ENCODE measurements around the gene LCN10. TPM values are rescaled to one million over a fixed set of nuclear protein-coding genes. Genes with fewer than 3 reads are reported as not detected.
A peak's percentile ranks its signal among the peaks of the same experiment; 100 is the strongest.

LCN10 gene
- total and polyA plus RNA-seq, 10 of the 15 experiments (the other 5 are each of a cell fraction or from before 2014, with no cell fraction given), result 0.06 to 1.3 (median 0.21) TPM; not detected in 1

DNA sequence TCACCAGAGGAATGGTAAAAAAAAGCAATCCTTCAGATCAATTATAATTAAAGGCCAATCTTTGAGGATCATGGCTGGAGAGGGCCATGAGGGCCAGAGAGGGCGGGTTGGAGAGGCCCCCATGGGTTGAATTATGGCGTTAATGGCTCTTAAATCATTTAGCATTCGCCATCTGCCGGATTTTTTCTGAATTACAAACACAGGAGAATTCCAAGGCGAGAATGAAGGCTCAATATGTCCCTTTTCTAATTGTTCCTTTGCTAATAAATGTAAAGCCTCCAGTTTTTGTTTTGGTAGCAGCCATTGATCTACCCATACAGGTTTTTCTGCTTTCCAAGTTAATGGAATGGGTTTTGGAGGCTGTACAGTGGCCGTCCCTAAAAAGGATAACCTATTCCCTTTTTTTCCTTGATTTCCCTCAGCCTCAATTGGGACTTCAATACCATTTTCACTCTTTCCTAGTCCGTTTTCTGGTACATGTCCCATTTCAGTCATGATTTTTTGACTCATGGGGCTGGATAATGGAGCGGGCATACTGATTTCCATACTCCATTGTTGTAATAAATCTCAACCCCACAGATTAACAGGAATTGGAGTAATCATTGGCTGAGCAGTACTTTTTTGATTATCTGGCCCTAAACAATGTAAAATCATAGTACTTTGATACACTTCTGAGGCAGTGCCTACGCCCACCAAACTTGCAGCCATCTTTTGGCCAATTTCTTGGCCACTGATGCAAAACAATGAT is 41.7 kb upstream of the LCN10 start (continued):
- TF ChIP-seq SMC3 (IDR thresholded peaks at IDR 0.05; ENCODE audit: borderline replicate concordance, low read length) (peak; percentile 41; the same call in 1 of the 2 replicates), NBN (IDR thresholded peaks at IDR 0.05) (no peak)

DNA sequence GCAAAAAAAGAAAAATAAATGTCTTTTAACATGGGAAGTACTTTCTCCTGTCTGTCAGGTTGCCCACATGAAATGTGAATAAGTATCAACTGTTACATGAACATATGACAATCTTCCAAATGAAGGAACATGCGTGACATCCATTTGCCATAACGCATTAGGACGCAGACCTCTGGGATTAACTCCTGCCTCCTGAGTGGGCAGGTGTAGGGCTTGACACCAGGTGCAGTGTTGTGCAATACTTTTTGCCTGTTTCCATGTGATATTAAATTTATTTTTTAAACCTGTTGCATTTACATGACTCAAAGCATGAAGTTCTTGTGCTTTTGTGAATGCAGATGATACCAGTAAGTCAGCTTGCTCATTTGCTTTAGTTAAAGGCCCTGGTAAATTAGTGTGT is 39.7 kb upstream of the LCN10 start:
- Histone ChIP-seq H3K36me3 (ENCODE audit: control insufficient read depth in 2 of 2, insufficient read depth in 2 of 2, low read length in 1 of 2) (no peaks in the 10 kb centered on the region), H3K27me3 (replicated peaks in 1 of 2; ENCODE audit: control insufficient read depth in 2 of 2, insufficient read depth in 2 of 2, low read length in 1 of 2) (peaks cover 0 to 1% of the 10 kb centered on the region in 2 experiments; a peak in 1 of 4 replicates), H3K79me2 (ENCODE audit: control insufficient read depth, insufficient read depth, low read length) (no peaks in the 10 kb centered on the region), H3K4me1 (ENCODE audit: control insufficient read depth, insufficient read depth, low read length) (no peaks in the 10 kb centered on the region; the same call in 1 of the 2 replicates), H3K9me3 (replicated peaks; ENCODE audit: control insufficient read depth, insufficient read depth, low read length) (no peaks in the 10 kb centered on the region), H3K4me3 (no peak overlapping the region), H4K20me1 (ENCODE audit: control insufficient read depth, insufficient read depth) (no peaks in the 10 kb centered on the region), H2AFZ (ENCODE audit: control insufficient read depth, low read depth, low read length) (no peak overlapping the region), H3K27ac (ENCODE audit: control insufficient read depth, insufficient read depth) (no peak overlapping the region), H3K4me2 (ENCODE audit: control insufficient read depth, insufficient read depth) (no peak overlapping the region), H3K9ac (ENCODE audit: control insufficient read depth, insufficient read depth, low read length) (no peak overlapping the region)
- WGBS (ENCODE audit: insufficient coverage, insufficient replicate concordance, low lambda C conversion rate, missing lambda C conversion rate), result 51% methylated on average over 3 of the region's 3 CpGs
- in situ Hi-C loops (cut with MboI) (no loop called here), intact Hi-C loops (cut with micrococcal nuclease; ENCODE audit: unreplicated experiment) (no loop called here)
- RAD21 ChIA-PET (ENCODE audit: unreplicated experiment), result interaction anchor here (1.6 kb wide), 1 partner anchor 16 kb away, joined by 4 read pairs; no protein-coding TSS in a partner anchor
- DNase-seq (ENCODE audit: low read depth, low spot score), result no peak
- CTCF ChIA-PET, result interaction anchor here (0.6 to 13.1 kb wide), 3 partner anchors 13 to 253 kb away, joined by 3 to 163 read pairs (median 3); no protein-coding TSS in a partner anchor
- TF ChIP-seq EZH2 (IDR thresholded peaks at IDR 0.05; ENCODE audit: borderline replicate concordance, control insufficient read depth, low read depth, low read length) (no peak), KDM1A (IDR thresholded peaks at IDR 0.05; ENCODE audit: borderline replicate concordance) (no peak), EED (IDR thresholded peaks at IDR 0.05; ENCODE audit: low read depth) (no peak), SREBF2 (IDR thresholded peaks at IDR 0.05; ENCODE audit: low read length) (no peak), TBL1XR1 (IDR thresholded peaks at IDR 0.05; ENCODE audit: low read depth, low read length) (no peak), MYB (IDR thresholded peaks at IDR 0.05; ENCODE audit: borderline replicate concordance, low read depth, low read length) (no peak), RAD21 (IDR thresholded peaks at IDR 0.05; ENCODE audit: insufficient read depth, low read depth, low read length) (no peak), TCF3 (IDR thresholded peaks at IDR 0.05; ENCODE audit: borderline replicate concordance, insufficient read depth, low read depth, low read length) (no peak), ZNF274 (IDR thresholded peaks at IDR 0.05; ENCODE audit: insufficient read depth, insufficient read length) (no peak), MTA2 (IDR thresholded peaks at IDR 0.05; ENCODE audit: low read depth) (no peak), JUNB (IDR thresholded peaks at IDR 0.05) (no peak), NFYB (IDR thresholded peaks at IDR 0.05; ENCODE audit: insufficient read depth, low read depth, low read length) (no peak)
- TF ChIP-seq, protein P1, sequence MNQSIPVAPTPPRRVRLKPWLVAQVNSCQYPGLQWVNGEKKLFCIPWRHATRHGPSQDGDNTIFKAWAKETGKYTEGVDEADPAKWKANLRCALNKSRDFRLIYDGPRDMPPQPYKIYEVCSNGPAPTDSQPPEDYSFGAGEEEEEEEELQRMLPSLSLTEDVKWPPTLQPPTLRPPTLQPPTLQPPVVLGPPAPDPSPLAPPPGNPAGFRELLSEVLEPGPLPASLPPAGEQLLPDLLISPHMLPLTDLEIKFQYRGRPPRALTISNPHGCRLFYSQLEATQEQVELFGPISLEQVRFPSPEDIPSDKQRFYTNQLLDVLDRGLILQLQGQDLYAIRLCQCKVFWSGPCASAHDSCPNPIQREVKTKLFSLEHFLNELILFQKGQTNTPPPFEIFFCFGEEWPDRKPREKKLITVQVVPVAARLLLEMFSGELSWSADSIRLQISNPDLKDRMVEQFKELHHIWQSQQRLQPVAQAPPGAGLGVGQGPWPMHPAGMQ (IDR thresholded peaks at IDR 0.05; ENCODE audit: borderline replicate concordance), result no peak
- TF ChIP-seq, protein P2, sequence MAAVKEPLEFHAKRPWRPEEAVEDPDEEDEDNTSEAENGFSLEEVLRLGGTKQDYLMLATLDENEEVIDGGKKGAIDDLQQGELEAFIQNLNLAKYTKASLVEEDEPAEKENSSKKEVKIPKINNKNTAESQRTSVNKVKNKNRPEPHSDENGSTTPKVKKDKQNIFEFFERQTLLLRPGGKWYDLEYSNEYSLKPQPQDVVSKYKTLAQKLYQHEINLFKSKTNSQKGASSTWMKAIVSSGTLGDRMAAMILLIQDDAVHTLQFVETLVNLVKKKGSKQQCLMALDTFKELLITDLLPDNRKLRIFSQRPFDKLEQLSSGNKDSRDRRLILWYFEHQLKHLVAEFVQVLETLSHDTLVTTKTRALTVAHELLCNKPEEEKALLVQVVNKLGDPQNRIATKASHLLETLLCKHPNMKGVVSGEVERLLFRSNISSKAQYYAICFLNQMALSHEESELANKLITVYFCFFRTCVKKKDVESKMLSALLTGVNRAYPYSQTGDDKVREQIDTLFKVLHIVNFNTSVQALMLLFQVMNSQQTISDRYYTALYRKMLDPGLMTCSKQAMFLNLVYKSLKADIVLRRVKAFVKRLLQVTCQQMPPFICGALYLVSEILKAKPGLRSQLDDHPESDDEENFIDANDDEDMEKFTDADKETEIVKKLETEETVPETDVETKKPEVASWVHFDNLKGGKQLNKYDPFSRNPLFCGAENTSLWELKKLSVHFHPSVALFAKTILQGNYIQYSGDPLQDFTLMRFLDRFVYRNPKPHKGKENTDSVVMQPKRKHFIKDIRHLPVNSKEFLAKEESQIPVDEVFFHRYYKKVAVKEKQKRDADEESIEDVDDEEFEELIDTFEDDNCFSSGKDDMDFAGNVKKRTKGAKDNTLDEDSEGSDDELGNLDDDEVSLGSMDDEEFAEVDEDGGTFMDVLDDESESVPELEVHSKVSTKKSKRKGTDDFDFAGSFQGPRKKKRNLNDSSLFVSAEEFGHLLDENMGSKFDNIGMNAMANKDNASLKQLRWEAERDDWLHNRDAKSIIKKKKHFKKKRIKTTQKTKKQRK (IDR thresholded peaks at IDR 0.05; ENCODE audit: low read depth, low read length), result no peak
- no peak for ATAC-seq
- no peak for FAIRE-seq
- SMC1A ChIA-PET (ENCODE audit: uncharacterized antibody, unreplicated experiment), result interaction anchor here (1.1 kb wide), 1 partner anchor 14 kb away, joined by 3 read pairs; no protein-coding TSS in a partner anchor
- POLR2A ChIA-PET, result interaction anchor here (0.6 kb wide), 2 partner anchors 8 to 264 kb away, joined by 3 to 4 read pairs; partner anchors contain the start of gene TMEM141
- BruUV-seq (replicated peaks), result no TSS peak

Measured in GM12878 (cell line).